Retinal pigment epithelial cell (primary cell): ENCODE measurements around the gene RTN3.
A peak's percentile ranks its signal among the peaks of the same experiment; 100 is the strongest.

Source experiments
- DNase-seq: peaks from one replicate; pipeline ENCODE4 v3.0.0-alpha.2; 2010; ENCODE audit warnings: low read depth
- H3K4me3 ChIP-seq: 2 replicates; pipeline ENCODE4 v1.5.1; 2011; ENCODE audit warnings: mild to moderate bottlenecking, low read length, control low read depth, moderate library complexity
- TF ChIP-seq, protein P1 (sequence below): conservative IDR thresholded peaks from 2 replicates; pipeline ENCODE4 v1.5.1; 2011; ENCODE audit warnings: low read depth, low read length, control low read depth, inconsistent platforms

Gene RTN3

DNA sequence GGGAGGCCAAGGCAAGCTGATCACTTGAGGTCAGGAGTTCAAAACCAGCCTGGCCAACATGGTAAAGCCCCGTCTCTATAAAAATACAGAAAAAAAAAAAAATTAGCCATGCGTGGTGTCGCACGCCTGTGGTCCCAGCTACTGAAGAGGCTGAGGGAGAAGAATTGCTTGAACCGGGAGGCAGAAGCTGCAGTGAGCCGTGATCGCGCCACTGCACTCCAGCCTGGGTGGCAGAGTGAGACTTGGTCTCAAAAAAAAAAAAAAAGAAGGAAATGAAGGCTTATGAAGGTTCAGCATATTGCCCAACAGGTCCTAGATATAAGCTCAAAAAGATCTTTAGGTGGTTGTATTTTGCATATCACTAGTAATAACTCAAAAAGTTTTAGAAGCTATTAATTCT lies 20.3 kb upstream of the RTN3 start:
- TF ChIP-seq, protein P1, sequence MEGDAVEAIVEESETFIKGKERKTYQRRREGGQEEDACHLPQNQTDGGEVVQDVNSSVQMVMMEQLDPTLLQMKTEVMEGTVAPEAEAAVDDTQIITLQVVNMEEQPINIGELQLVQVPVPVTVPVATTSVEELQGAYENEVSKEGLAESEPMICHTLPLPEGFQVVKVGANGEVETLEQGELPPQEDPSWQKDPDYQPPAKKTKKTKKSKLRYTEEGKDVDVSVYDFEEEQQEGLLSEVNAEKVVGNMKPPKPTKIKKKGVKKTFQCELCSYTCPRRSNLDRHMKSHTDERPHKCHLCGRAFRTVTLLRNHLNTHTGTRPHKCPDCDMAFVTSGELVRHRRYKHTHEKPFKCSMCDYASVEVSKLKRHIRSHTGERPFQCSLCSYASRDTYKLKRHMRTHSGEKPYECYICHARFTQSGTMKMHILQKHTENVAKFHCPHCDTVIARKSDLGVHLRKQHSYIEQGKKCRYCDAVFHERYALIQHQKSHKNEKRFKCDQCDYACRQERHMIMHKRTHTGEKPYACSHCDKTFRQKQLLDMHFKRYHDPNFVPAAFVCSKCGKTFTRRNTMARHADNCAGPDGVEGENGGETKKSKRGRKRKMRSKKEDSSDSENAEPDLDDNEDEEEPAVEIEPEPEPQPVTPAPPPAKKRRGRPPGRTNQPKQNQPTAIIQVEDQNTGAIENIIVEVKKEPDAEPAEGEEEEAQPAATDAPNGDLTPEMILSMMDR, result no peak
- DNase-seq, result no peak
- no peak overlapping the region for H3K4me3 ChIP-seq

DNA sequence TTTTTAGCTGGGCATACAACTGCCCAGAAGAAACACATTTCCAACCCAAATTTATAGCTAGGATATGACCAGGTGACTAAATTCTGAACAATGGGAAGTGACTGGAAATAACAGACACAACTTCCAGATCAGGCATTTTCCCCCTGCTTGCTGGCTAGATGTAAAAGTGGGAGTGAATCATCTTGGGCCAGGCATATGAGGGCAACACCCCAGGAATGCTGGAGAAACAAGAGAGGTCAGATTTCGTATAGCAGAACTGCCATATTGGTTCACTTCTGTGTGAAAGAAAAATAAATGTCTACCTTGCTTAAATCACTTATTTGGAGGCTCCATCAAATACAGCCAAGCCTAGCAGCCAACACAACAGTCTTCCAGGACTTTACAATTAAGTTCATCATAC lies 17.5 kb upstream of the RTN3 start:
- H3K4me3 ChIP-seq, result no peak overlapping the region
- no peak for DNase-seq
- TF ChIP-seq, protein P1, result no peak

DNA sequence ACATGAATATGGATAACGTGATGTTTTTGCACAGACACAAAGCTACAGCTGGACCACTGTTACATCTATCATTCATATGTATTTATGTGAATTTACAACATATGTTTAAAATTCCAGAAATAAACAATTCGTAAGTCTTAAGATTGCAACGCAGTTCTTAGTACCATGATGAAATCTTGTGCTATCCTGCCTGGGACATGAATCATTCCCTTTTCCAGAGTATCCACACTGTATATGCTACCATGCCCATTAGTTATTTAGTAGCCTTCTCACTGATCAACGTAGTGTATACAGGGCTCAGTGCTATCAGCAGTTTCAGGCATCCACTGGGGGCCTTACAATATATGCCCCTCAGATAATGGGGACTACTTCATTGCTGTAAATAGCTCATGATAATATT lies 14.4 kb upstream of the RTN3 start:
- TF ChIP-seq, protein P1, result no peak
- no peak overlapping the region for H3K4me3 ChIP-seq
- DNase-seq, result no peak

DNA sequence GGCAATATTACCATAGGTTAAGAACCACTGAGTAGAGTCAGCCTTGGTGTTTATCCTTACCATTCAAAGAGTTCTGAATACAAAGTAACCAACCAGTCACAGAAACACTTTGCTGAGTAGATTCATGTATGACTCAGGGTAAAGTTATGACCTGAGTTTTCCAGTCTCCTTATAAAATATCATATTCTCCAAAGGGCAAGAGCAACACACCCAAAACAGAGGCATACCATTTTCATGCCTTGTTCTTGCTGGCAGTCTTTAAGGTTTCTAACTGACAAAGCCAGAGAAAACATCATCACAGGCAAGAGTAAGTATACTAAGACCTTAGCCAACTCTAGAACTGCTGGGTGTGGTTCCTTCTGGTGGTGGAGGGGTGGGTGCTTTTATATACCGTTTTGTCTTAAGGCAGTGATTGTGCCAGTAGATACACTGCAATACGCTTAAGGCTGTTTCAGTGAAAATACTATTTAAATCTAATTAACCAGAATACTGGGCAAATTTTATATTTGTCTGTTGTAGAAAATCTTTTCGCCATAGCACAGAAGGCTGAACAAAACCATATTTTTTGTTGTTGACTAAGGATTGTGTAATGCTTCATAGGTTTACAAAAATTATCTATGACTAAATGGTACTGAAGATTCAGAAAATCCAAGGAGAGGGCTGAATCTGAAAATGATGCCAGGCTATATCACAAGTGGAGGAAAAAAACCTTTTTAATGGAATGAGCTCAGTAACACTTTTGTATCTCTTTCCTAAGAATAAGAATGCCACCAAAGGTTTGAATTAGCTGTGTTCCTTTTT lies 13.1 kb upstream of the RTN3 start:
- TF ChIP-seq, protein P1, result no peak
- H3K4me3 ChIP-seq, result no peak overlapping the region
- DNase-seq, result peak; percentile 86

DNA sequence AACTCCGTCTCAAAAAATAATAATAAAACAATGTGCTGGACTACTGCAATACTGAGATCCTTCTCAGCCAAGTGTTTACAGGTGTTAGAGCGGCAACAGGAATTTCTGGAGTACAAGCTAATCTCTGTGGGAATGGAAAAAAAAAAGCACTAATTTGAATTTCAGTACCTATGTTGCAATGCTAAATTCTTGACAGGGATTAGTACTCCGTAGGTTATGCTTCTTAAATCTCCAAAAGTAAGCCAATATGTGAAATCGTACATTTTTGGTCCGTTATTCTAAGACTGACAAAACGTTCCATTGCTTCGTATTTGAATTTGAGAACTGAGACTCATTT lies 11.2 kb upstream of the RTN3 start:
- DNase-seq, result peak; percentile 83
- peak overlapping the region; percentile 69 for H3K4me3 ChIP-seq

DNA sequence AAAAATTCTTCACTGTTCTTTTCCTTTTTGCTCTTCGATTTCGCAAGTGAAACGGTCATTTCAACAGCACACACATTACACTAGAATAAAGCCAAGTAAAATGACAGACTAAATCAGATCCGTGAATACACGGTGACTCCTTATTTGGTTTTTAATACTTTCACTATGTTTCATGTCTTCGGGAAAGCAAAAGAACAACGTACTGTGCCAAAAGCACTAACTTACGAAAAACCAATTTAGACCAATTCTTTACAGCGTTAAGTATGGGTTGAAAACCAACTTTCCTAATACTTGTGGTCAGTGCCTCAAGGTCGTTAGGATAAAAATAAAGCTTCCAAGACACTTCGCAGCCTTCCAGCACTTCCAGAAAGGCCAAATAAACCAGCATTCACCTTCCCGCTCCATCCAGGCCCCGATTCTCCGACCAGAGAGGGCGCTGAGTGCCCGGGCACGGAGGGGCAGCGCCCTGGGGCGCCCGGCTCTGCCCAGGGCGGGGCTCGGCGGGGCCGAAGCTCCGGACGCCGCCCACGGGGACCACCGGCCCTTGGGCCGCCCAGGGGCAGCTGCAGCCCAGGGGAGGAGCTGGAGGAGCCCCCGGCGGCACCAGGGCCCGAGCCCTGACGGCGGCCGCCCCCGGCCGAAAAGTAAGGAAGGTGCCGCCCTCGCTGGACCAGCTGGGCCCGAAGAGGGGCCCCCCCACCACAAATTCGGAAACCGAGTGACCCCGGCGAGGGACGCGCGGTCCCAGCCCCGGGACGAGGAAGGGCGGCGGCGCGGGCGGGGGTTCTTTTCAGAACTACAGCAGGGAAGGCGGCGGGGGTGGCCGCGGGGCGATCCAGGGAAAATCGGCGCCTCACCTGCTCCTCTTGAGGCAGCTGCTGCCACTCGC lies 10.6 kb upstream of the RTN3 start:
- TF ChIP-seq, protein P1, result peak; percentile 50
- DNase-seq, result no peak
- peak overlapping the region; percentile 69 for H3K4me3 ChIP-seq

More for the DNA sequence above, 11.2 kb upstream of the RTN3 start:
- TF ChIP-seq, protein P1, result no peak
